ENCODE measurements around the gene FNDC1.
"Not testable (repeated sequence)": the region's sequence is repeated elsewhere in the genome, so short reads cannot be mapped to it uniquely, and the experiment has no call there.

Gene FNDC1

DNA sequence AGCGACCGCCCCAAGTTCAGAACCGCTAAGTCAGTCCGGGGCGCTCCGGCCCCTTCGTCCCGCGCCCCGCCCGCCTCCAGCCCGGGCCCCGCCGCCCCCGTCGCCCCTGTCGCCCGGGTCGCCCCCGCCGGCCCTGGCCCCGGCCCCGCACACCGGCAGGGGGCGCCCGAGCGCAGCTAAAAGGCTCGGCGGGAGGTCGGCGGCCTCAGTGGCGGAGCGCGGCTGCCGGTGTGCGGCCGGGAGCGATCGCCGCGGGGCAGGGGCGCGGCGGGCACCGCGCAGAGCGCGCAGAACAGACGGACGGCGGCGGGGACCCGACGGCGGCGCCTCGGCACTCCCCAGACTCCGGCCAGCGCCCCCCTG, at the start of gene FNDC1:
Gene FNDC1 (plus strand): TSS at position 208 of the 363 bp plus-strand sequence. CDS start 197 bp downstream, outside the sequence.
- Histone ChIP-seq H3K4me1 (ENCODE audit: low read depth, poor library complexity, severe bottlenecking) (no peaks in the 10 kb centered on the region), H3K36me3 (ENCODE audit: insufficient read depth) (no peaks in the 10 kb centered on the region), H3K9ac (no peak within 1 kb of the TSS), H4K20me1 (ENCODE audit: insufficient read depth) (no peaks in the 10 kb centered on the region), H3K4me3 (IDR thresholded peaks at IDR 0.05; ENCODE audit: insufficient read depth, low read depth, low read length) (no peak within 1 kb of the TSS), H2AFZ (ENCODE audit: low read depth) (no peak within 1 kb of the TSS), H3K79me2 (ENCODE audit: insufficient read depth, low read depth) (no peaks in the 10 kb centered on the region), H3K27ac (no peak within 1 kb of the TSS), H3K27me3 (ENCODE audit: insufficient read depth, low read depth) (no peaks in the 10 kb centered on the region), H3K4me2 (no peak within 1 kb of the TSS)
- TF ChIP-seq, protein P1, sequence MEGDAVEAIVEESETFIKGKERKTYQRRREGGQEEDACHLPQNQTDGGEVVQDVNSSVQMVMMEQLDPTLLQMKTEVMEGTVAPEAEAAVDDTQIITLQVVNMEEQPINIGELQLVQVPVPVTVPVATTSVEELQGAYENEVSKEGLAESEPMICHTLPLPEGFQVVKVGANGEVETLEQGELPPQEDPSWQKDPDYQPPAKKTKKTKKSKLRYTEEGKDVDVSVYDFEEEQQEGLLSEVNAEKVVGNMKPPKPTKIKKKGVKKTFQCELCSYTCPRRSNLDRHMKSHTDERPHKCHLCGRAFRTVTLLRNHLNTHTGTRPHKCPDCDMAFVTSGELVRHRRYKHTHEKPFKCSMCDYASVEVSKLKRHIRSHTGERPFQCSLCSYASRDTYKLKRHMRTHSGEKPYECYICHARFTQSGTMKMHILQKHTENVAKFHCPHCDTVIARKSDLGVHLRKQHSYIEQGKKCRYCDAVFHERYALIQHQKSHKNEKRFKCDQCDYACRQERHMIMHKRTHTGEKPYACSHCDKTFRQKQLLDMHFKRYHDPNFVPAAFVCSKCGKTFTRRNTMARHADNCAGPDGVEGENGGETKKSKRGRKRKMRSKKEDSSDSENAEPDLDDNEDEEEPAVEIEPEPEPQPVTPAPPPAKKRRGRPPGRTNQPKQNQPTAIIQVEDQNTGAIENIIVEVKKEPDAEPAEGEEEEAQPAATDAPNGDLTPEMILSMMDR (conservative IDR thresholded peaks at IDR 0.05; ENCODE audit: low read depth, low read length) = no peak

- H3K4me3 ChIP-seq (IDR thresholded peaks at IDR 0.05; ENCODE audit: insufficient read depth, low read depth, low read length) = no peak overlapping the region
- no peaks in the 10 kb centered on the region for H3K36me3 ChIP-seq (ENCODE audit: insufficient read depth)
- TF ChIP-seq, protein P1 (conservative IDR thresholded peaks at IDR 0.05; ENCODE audit: low read depth, low read length) = no peak
- H4K20me1 ChIP-seq (ENCODE audit: insufficient read depth) = no peaks in the 10 kb centered on the region
- no peak overlapping the region for H2AFZ ChIP-seq (ENCODE audit: low read depth)
- no peaks in the 10 kb centered on the region for H3K4me1 ChIP-seq (ENCODE audit: low read depth, poor library complexity, severe bottlenecking)
- no peaks in the 10 kb centered on the region for H3K27me3 ChIP-seq (ENCODE audit: insufficient read depth, low read depth)
- no peak overlapping the region for H3K9ac ChIP-seq
- H3K27ac ChIP-seq = no peak overlapping the region
- no peak overlapping the region for H3K4me2 ChIP-seq
- no peaks in the 10 kb centered on the region for H3K79me2 ChIP-seq (ENCODE audit: insufficient read depth, low read depth)
These were observed 49.4 kb upstream of the FNDC1 start for GRCh38 chr6:159119791-159120190.

DNA sequence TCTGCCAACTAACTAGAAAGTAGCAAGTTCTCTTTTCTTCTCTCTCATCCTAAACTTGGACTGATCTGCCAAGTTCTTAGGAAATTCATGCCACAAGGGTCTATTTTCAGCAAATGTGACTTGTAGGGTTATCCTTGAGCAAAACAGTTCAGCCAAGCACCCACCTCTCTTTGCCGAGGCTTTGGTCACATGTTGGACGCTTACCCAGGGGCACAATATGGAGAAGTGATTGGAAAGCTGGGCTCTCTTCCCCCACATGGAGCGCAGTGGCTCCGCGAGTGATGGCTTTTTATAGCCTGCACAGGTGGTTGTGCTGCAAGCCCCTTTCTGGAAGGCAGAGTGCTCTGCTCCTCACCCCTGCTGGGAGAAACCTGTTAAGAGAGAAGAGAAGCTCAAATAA, 47.7 kb upstream of the FNDC1 start:
- Histone ChIP-seq H3K36me3 (ENCODE audit: insufficient read depth) (no peaks in the 10 kb centered on the region), H3K27ac (no peak overlapping the region), H2AFZ (ENCODE audit: low read depth) (no peak overlapping the region), H4K20me1 (ENCODE audit: insufficient read depth) (no peaks in the 10 kb centered on the region), H3K4me3 (IDR thresholded peaks at IDR 0.05; ENCODE audit: insufficient read depth, low read depth, low read length) (no peak overlapping the region), H3K27me3 (ENCODE audit: insufficient read depth, low read depth) (no peaks in the 10 kb centered on the region), H3K9ac (no peak overlapping the region), H3K4me2 (no peak overlapping the region), H3K79me2 (ENCODE audit: insufficient read depth, low read depth) (no peaks in the 10 kb centered on the region), H3K4me1 (ENCODE audit: low read depth, poor library complexity, severe bottlenecking) (no peaks in the 10 kb centered on the region)
- TF ChIP-seq, protein P1 (conservative IDR thresholded peaks at IDR 0.05; ENCODE audit: low read depth, low read length) = no peak

DNA sequence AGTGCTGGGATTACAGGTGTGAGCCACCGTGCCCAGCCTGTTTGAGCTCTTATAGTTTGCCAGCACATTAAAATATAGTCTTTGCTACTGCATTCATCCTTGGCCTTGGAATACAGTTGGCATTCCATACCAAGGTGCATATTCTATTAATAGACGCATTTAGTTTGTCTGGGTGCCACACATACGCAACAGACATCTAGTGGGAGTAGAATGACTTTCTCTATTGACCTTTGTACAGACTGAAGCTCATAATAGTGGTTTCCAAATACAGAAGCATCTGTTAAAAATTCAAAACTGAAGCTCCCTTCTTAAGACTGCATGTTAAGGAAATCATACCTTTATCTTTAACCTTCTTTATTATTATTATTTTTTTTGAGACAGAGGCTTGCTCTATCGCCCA, 46.7 kb upstream of the FNDC1 start:
- H3K27me3 ChIP-seq (ENCODE audit: insufficient read depth, low read depth) = no peaks in the 10 kb centered on the region
- no peak overlapping the region for H3K4me2 ChIP-seq
- no peaks in the 10 kb centered on the region for H3K4me1 ChIP-seq (ENCODE audit: low read depth, poor library complexity, severe bottlenecking)
- H3K9ac ChIP-seq = no peak overlapping the region
- H3K4me3 ChIP-seq (IDR thresholded peaks at IDR 0.05; ENCODE audit: insufficient read depth, low read depth, low read length) = no peak overlapping the region
- H3K79me2 ChIP-seq (ENCODE audit: insufficient read depth, low read depth) = no peaks in the 10 kb centered on the region
- no peak overlapping the region for H3K27ac ChIP-seq
- TF ChIP-seq, protein P1 (conservative IDR thresholded peaks at IDR 0.05; ENCODE audit: low read depth, low read length) = no peak
- H4K20me1 ChIP-seq (ENCODE audit: insufficient read depth) = no peaks in the 10 kb centered on the region
- H3K36me3 ChIP-seq (ENCODE audit: insufficient read depth) = no peaks in the 10 kb centered on the region
- H2AFZ ChIP-seq (ENCODE audit: low read depth) = no peak overlapping the region

GRCh38 chr6:159123831-159124230, 45.4 kb upstream of the FNDC1 start:
- H3K4me1 ChIP-seq (ENCODE audit: low read depth, poor library complexity, severe bottlenecking); H3K4me3 ChIP-seq (IDR thresholded peaks at IDR 0.05; ENCODE audit: insufficient read depth, low read depth, low read length); H3K4me2 ChIP-seq; H3K79me2 ChIP-seq (ENCODE audit: insufficient read depth, low read depth); H2AFZ ChIP-seq (ENCODE audit: low read depth); H4K20me1 ChIP-seq (ENCODE audit: insufficient read depth); H3K27ac ChIP-seq; H3K36me3 ChIP-seq (ENCODE audit: insufficient read depth); H3K9ac ChIP-seq; H3K27me3 ChIP-seq (ENCODE audit: insufficient read depth, low read depth): not testable (repeated sequence)

Measured in KMS-11 (cell line).